MG63 (cell line): ENCODE results near the gene GBX1. TPM values are rescaled to one million over a fixed set of nuclear protein-coding genes. Genes with fewer than 3 reads are reported as not detected.

Experiments
- DNase-seq: peaks from one replicate; pipeline ENCODE4 v3.0.0-alpha.2; 2020
- H3K27me3 ChIP-seq: fragments of 250-450 bp; sonication (Bioruptor Pico); 2 replicates; pipeline ENCODE4 v1.5.1; 2020; ENCODE audit warnings: mild to moderate bottlenecking, moderate library complexity
- H3K36me3 ChIP-seq: fragments of 250-450 bp; sonication (Bioruptor Pico); 2 replicates; pipeline ENCODE4 v1.5.1; 2020; ENCODE audit warnings: mild to moderate bottlenecking, moderate library complexity
- H3K4me3 ChIP-seq: fragments of 250-450 bp; sonication (Bioruptor Pico); 2 replicates; pipeline ENCODE4 v1.5.1; 2020; ENCODE audit warnings: mild to moderate bottlenecking, moderate library complexity
- H3K9me3 ChIP-seq: fragments of 250-450 bp; sonication (Bioruptor Pico); 2 replicates; pipeline ENCODE4 v1.5.1; 2020; ENCODE audit warnings: mild to moderate bottlenecking, moderate library complexity
- total RNA-seq: library from RNA; depleted of rRNA; stranded (reverse); fragments of >200 nt; shearing (Covaris generic); gene quantifications from 2 replicates; pipeline ENCODE4 v1.2.3, GENCODE V29; 2014; ENCODE audit warnings: low replicate concordance; rRNA removed

GBX1 gene
- total RNA-seq: not detected in 2 replicates

GRCh38 chr7:151167197-151167961, at the start of gene GBX1:
Gene GBX1 (minus strand): TSS chr7:151167694. CDS start chr7:151167548, 146 bp downstream.
- H3K4me3 ChIP-seq: peak within 1 kb of the TSS; percentile 29
- no peaks in the 10 kb centered on the region for H3K9me3 ChIP-seq
- no peak for DNase-seq
- peaks cover 20% of the 10 kb centered on the region for H3K27me3 ChIP-seq
- no peaks in the 10 kb centered on the region for H3K36me3 ChIP-seq

GRCh38 chr7:151215396-151215795, 47.9 kb upstream of the GBX1 start:
- H3K27me3 ChIP-seq: no peaks in the 10 kb centered on the region
- no peaks in the 10 kb centered on the region for H3K9me3 ChIP-seq
- peaks cover 12% of the 10 kb centered on the region; the same call in 1 of the 2 replicates for H3K36me3 ChIP-seq
- H3K4me3 ChIP-seq: no peak overlapping the region
- DNase-seq: no peak

- Histone ChIP-seq H3K4me3 (no peak overlapping the region), H3K9me3 (no peaks in the 10 kb centered on the region), H3K27me3 (no peaks in the 10 kb centered on the region), H3K36me3 (peaks cover 12% of the 10 kb centered on the region; the same call in 1 of the 2 replicates)
- no peak for DNase-seq
These were observed 46.3 kb upstream of the GBX1 start for GRCh38 chr7:151213826-151214225.

- H3K36me3 ChIP-seq: peaks cover 12% of the 10 kb centered on the region; the same call in 1 of the 2 replicates
- no peak for DNase-seq
- H3K27me3 ChIP-seq: no peaks in the 10 kb centered on the region
- H3K9me3 ChIP-seq: no peaks in the 10 kb centered on the region
- H3K4me3 ChIP-seq: no peak overlapping the region
These were observed 45.1 kb upstream of the GBX1 start for GRCh38 chr7:151212626-151213025.

- H3K36me3 ChIP-seq: peaks cover 9% of the 10 kb centered on the region; the same call in 1 of the 2 replicates
- no peaks in the 10 kb centered on the region for H3K27me3 ChIP-seq
- H3K4me3 ChIP-seq: no peak overlapping the region
- DNase-seq: no peak
- H3K9me3 ChIP-seq: no peaks in the 10 kb centered on the region
These were observed 43.8 kb upstream of the GBX1 start for GRCh38 chr7:151211155-151211772.

- H3K27me3 ChIP-seq: no peaks in the 10 kb centered on the region
- H3K9me3 ChIP-seq: no peaks in the 10 kb centered on the region
- H3K4me3 ChIP-seq: no peak within 1 kb of the TSS
- H3K36me3 ChIP-seq: no peaks in the 10 kb centered on the region; the same call in 1 of the 2 replicates
- DNase-seq: no peak
These were observed 42.8 kb upstream of the GBX1 start, which contains the start of gene H2BK1 for GRCh38 chr7:151210087-151210854. Gene H2BK1 (minus strand): TSS chr7:151210488. CDS start chr7:151210318, 170 bp downstream.

GRCh38 chr7:151209588-151209987, 42.1 kb upstream of the GBX1 start:
- Histone ChIP-seq H3K4me3 (no peak overlapping the region), H3K27me3 (no peaks in the 10 kb centered on the region), H3K9me3 (no peaks in the 10 kb centered on the region), H3K36me3 (no peaks in the 10 kb centered on the region)
- no peak for DNase-seq

GRCh38 chr7:151208253-151208862, 40.9 kb upstream of the GBX1 start:
- no peak for DNase-seq
- no peak overlapping the region for H3K4me3 ChIP-seq
- H3K27me3 ChIP-seq: no peaks in the 10 kb centered on the region
- no peaks in the 10 kb centered on the region for H3K36me3 ChIP-seq
- no peaks in the 10 kb centered on the region for H3K9me3 ChIP-seq

- no peak overlapping the region for H3K4me3 ChIP-seq
- no peaks in the 10 kb centered on the region for H3K36me3 ChIP-seq
- DNase-seq: no peak
- H3K9me3 ChIP-seq: no peaks in the 10 kb centered on the region
- no peaks in the 10 kb centered on the region for H3K27me3 ChIP-seq
These were observed 40.3 kb upstream of the GBX1 start for GRCh38 chr7:151207804-151208203.

GRCh38 chr7:151207315-151207714, 39.8 kb upstream of the GBX1 start:
- no peak for DNase-seq
- H3K4me3 ChIP-seq: no peak overlapping the region
- H3K36me3 ChIP-seq: no peaks in the 10 kb centered on the region
- H3K9me3 ChIP-seq: no peaks in the 10 kb centered on the region
- H3K27me3 ChIP-seq: no peaks in the 10 kb centered on the region

- no peaks in the 10 kb centered on the region for H3K9me3 ChIP-seq
- H3K27me3 ChIP-seq: no peaks in the 10 kb centered on the region
- no peak overlapping the region for H3K4me3 ChIP-seq
- H3K36me3 ChIP-seq: no peaks in the 10 kb centered on the region
- no peak for DNase-seq
These were observed 39.4 kb upstream of the GBX1 start for GRCh38 chr7:151206914-151207313.

GRCh38 chr7:151205730-151206129, 38.2 kb upstream of the GBX1 start:
- H3K27me3 ChIP-seq: no peaks in the 10 kb centered on the region
- no peaks in the 10 kb centered on the region for H3K9me3 ChIP-seq
- H3K36me3 ChIP-seq: no peaks in the 10 kb centered on the region
- DNase-seq: no peak
- H3K4me3 ChIP-seq: no peak overlapping the region

- Histone ChIP-seq H3K36me3 (no peaks in the 10 kb centered on the region), H3K9me3 (no peaks in the 10 kb centered on the region), H3K27me3 (no peaks in the 10 kb centered on the region), H3K4me3 (no peak overlapping the region)
- no peak for DNase-seq
These were observed 37.0 kb upstream of the GBX1 start for GRCh38 chr7:151204383-151205032.

- no peaks in the 10 kb centered on the region for H3K9me3 ChIP-seq
- no peaks in the 10 kb centered on the region for H3K27me3 ChIP-seq
These were observed 35.3 kb upstream of the GBX1 start for GRCh38 chr7:151202836-151203235.

GRCh38 chr7:151201751-151202150, 34.3 kb upstream of the GBX1 start:
- Histone ChIP-seq H3K27me3 (no peaks in the 10 kb centered on the region), H3K4me3 (no peak overlapping the region), H3K9me3 (no peaks in the 10 kb centered on the region), H3K36me3 (no peaks in the 10 kb centered on the region)
- DNase-seq: no peak

More at GRCh38 chr7:151202836-151203235, 35.3 kb upstream of the GBX1 start:
- H3K36me3 ChIP-seq: no peaks in the 10 kb centered on the region
- no peak overlapping the region for H3K4me3 ChIP-seq
- no peak for DNase-seq

- H3K27me3 ChIP-seq: no peaks in the 10 kb centered on the region
- DNase-seq: no peak
- no peaks in the 10 kb centered on the region for H3K9me3 ChIP-seq
- no peak overlapping the region for H3K4me3 ChIP-seq
- no peaks in the 10 kb centered on the region for H3K36me3 ChIP-seq
These were observed 33.9 kb upstream of the GBX1 start for GRCh38 chr7:151201344-151201743.
